Activated CD4-positive, alpha-beta T cell treated with anti-CD3 and anti-CD28 coated beads, Interleukin-10, Interleukin-2, amounts not matched to agents 100 ng/mL and 50 ng/mL, durations not matched to agents 16 hours and 8 hours (primary cell): ENCODE data around the gene CHST1.

Experiments
- DNase-seq: peaks from one replicate; pipeline ENCODE4 v3.0.0-alpha.2; 2020

Gene CHST1

DNA sequence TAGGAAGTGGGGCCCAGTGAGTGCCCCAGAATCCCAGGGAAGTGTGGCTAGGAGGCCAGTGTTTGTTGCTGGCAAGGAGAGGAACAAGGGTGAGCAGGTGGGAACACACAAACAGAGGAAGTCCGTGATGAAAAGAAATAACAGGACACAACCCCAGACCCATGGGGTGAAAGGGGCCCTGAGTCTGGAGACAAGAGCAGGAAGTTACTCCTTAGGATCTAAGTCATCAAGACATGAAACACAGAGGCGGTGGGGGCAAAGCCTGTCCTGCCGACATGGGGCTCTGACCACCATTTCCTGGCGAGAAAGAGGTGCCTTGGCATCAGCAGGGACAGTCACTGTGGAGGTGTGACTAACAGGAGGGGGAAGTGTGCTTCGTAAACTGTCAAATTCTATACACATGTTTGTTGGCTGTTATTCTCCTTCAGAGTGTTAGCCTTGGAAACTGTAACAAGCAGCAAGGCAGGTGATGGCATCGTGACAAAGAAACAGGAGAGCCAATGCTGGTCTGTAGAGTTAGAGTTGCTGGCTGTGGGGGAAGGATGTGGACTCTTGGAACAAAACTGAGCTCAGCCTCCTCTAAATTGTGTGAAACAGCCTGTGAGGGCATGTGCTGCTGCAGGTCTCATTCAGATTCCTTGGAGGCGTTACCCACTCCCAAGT lies 21.7 kb downstream of the CHST1 start:
- no peak for DNase-seq

DNA sequence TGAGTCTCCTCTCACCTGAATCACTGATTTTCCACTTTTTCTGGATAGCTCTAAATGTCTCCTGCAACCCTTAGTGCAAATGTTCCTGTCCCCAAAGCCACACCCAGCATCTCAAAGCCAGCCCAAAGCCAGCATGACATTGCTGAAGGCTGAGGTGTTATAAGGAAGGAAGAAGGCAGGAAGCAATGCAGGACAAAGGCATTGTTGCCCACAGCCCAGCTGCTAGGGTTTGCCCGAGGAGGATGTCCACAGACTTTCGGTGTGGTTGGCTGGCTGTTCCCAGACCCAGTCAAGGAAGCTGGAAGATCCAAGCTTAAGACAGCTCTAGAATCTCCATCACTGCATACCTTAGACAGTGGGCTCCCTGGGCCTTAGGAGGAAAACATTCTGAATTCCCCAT lies 23.5 kb downstream of the CHST1 start:
- DNase-seq: no peak

- no peak for DNase-seq
These were observed 27.4 kb downstream of the CHST1 start for GRCh38 chr11:45638051-45638450.

DNA sequence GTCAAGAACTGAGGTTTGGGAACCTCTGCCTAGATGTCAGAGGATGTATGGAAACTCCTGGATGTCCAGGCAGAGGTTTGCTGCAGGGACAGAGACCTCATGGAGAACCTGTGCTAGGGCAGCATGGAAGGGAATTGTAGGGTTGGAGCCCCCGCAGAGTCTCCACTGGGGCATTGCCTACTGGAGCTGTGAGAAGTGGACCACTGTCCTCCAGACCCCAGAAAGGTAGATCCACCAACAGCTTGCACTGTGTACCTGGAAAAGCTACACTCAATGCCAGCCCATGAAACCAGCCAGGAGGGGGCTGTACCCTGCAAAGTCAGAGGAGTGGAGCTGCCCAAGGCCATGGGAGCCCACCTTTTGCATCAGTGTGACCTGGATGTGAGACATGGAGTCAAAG lies 29.5 kb downstream of the CHST1 start:
- no peak for DNase-seq

DNA sequence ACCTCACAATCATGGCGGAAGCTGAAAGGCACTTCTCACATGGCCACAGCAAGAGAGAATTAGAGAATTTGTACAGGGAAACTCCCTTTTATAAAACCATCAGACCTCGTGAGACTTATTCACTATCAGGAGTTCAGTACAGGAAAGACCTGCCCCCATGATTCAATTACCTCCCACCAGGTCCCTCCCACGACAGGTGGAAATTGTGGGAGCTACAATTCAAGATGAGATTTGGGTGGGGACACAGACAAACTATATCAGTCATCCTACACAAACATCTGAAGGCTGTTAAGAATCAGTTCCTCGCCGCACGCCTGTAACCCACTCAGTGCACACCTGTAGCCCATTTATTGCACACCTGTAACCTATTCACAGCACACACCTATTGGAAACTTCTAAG lies 39.8 kb downstream of the CHST1 start:
- no peak for DNase-seq

DNA sequence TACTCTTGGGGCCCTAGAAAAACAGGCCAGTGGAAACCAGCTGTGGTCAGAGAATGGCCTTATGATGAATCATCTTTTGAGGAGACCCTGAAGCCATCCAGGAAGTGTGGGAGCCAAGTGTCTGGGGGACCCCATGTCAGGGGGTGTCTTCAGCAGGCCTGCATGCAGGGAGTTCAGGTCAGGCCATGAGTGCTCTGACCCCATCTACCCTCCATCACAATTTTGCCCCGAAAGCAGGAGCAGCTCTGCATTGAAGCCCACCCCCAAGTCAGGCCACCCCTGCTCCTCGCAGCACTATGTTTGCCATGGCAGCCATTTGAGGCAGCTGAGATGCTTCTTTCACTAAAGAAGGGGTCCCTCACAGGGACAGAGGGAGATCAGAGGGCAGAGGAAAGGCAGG lies 41.3 kb downstream of the CHST1 start:
- no peak for DNase-seq

- no peak for DNase-seq
These were observed 42.6 kb downstream of the CHST1 start for GRCh38 chr11:45622861-45623260.

DNA sequence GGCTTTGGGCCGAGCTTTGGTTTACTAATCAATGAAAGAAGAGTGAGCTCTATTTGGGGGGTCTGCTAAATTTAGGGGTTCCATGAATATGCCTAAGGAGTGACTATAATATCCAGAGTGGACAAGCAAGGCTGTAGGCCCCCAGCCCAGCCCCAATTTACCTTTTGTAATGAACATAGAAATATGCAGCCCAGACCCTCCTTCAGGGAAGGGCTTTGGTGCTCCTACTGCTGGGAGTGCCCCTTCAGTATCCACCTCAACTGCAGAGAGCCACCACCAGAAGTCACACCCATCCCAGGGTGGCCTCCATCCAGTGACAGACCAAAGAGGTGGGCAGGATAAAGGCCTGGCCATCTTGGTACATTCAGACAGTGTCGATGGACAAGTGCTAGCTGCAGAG lies 43.1 kb downstream of the CHST1 start:
- no peak for DNase-seq

DNA sequence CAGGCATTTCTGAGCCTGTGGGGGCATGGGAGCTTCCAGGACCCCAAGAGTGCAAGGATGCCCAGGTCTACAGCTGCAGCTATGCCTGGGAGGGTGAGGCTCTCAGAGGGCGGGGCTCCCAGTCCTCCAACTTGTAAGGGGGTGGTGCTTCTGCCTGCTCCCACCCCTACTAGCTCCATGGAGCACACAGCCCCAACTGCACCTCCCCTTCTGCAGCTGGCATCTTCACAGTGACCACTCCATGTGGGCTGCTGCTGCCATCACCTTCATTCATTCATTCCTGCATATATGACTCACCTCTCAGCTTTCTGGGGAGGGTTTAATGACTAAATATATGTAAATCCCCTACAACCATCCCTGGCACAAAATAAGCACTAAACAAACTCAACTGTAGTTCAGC lies 43.8 kb downstream of the CHST1 start:
- DNase-seq: no peak

DNA sequence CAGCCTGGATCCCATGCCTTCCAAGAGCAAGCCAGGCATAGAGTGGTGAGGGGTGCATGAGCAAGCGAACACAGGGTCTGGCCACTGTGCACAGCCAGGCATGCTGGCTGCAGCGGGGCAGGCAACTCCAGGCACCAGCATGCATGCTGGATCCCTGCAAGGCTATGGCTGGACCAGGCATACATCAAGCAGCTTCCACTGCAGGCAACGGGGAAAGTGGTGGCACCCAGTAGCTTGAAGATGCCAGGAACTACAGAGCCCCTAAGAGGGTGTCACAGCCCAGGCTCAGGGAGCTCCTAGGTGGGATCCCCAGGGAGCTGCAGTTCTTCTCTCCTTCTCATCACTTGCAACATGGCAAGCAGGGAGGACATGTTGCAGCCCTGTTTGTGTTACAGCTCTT lies 45.2 kb downstream of the CHST1 start:
- no peak for DNase-seq

DNA sequence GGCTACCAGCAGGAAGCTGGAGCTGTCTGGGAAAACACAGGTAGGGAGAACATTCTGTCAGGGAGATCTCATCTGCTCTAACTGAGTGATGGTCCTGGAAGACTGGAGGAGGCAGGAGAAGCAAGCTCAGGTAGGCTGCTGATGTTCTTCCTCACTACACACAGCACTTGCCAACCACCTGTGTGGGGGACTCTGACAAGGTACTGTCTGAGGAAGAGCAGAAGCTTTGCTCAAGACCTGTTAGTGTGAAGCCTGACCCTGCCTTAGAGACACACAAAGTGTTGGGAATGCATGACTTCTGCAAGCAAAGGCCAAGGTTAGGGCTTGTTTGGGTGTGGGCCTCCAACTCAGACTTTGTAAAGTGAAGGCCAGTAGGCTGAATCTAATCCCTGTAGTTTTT lies 46.5 kb downstream of the CHST1 start:
- DNase-seq: no peak

- no peak for DNase-seq
These were observed 47.4 kb downstream of the CHST1 start for GRCh38 chr11:45617871-45618601.

DNA sequence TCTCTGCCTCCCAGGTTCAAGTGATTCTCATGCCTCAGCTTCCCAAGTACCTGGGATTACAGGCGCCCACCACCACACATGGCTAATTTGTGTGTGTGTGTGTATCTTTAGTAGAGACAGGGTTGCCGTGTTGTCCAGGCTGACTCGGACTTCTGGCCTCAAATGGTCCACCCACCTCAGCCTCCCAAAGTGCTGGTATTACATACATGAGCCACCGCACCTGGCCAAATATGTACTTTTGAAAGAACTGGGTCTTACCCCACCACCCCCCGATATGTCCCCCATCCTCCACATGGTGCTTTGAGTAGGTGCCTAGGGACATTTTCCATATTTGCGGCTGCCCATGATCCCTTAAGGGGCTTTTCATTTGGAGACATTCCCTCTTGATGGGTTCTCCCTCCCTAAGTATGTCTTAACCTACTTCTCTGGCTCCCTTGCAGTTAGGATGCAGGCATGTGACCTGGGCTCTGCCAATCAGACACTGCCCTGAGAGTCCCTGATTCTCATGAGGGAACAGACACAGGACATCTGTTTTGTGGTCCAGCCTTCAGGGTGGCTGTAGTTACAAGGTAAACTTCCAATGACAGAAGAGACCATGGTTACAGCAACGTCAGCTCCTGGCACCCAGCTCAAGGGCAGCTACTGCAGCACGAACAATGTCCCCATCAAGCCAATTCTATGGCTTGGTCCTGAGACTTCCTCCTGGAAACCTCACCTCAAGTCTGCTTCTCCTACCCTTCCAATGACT lies 48.4 kb downstream of the CHST1 start:
- DNase-seq: no peak

- DNase-seq: no peak
These were observed 50.1 kb downstream of the CHST1 start for GRCh38 chr11:45615182-45615792.

GRCh38 chr11:45614196-45614828 lies 51.1 kb downstream of the CHST1 start:
- no peak for DNase-seq

GRCh38 chr11:45610627-45611026 lies 54.8 kb downstream of the CHST1 start:
- no peak for DNase-seq

GRCh38 chr11:45609902-45610301 lies 55.5 kb downstream of the CHST1 start:
- no peak for DNase-seq

GRCh38 chr11:45609337-45609736 lies 56.1 kb downstream of the CHST1 start:
- DNase-seq: no peak

DNA sequence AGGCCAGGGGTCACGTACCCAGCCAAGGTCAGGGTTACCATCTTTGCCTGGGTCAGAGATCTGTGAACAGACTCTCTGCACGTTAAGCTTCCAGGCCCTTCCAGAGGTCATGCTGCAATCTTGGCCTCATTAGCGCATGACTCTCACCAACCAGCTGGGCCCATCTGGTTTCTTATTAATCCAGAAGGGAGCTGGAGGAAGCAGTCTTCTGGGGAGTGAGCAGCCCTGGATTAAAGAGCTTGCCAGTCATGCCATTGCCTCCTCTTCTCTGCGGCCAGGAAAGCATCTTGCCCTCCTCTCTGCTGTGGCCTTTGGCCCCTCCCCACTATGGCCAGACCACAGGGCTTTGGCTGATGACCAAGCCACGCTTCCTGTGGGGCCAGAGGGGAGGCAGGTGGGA lies 57.4 kb downstream of the CHST1 start:
- no peak for DNase-seq

- DNase-seq: no peak
These were observed 58.7 kb downstream of the CHST1 start for GRCh38 chr11:45606514-45607281.

DNA sequence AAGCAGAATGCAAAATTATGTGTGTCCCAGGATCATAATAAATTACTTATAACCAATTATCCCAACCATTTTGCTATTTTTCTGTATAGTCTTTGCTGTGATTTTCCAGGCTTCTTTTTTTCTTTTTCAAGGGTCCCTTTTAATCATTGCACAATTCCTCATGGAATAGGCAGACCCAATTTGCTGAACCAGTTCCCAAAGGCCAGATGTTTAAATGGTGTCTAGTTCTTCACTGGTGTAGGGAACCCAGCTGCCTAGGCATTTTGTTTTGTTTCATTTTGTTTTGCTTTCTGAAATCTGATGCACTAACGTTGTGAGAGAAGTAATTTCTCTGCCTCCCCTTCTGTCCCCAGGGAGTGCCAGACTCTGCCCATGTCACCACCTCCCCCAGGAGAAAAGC lies 60.4 kb downstream of the CHST1 start:
- DNase-seq: no peak

DNA sequence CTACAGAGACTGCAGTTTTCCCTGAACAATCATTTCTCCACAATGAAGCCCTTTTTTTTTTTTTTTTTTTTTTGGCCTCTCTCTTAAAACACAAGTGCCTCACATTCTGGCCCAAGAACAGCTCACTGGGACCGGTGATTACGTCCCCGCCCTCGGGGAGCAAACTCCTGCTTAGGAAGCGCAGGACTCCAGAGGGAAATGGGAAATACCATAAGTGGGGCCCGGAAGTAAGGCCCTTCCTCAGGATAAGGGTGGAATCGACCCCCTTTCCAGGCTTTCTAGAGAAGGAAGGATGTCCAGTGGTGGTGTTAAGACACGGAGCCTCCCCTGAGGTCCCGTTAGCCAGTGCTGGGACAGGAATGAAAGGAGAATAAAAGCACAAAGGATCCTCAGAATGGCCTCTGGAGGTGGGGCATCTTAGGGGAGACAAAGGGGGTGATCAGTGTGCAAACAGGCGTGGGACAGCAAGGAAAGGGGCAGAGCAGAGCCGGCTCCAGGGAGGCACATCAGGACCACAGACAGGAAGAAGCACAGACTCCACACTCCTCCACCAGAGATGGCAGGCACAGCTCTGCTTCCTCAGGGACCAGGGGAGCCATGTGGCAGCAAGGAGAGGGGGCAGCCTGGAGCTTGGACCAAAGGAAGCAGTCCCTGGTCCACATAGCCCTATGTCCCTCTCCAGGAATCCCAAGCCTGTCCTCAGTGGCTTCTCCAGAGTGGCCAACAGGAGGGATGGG lies 61.3 kb downstream of the CHST1 start:
- no peak for DNase-seq
